GM19452 (cell line): ENCODE measurements around the gene PRKCA.

Experiments
- ATAC-seq: cut with Tn5 transposase; IDR thresholded peaks from one replicate; pipeline ENCODE4 v1.9.1; 2021; ENCODE audit not compliant: unreplicated experiment

The PRKCA gene

DNA sequence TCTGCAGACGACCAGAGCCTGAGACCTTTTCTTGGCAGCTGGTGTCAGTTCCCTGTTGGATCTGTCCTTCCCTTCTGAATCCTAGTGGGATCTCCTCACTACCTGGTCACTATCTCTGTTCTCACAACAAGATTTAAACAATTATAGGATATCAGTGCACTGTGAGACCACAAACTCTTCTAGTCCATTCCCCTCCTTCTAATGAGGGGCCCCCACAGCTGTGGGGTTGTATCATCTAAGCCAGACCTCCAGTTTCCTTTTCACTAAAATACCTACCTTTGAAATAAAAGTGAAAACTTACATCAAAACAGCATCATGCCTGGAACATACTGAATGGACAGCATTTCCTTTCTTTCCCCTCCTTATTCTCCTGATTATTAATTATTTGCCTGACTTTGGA is 233.2 kb downstream of the PRKCA start:
- ATAC-seq, result no peak

DNA sequence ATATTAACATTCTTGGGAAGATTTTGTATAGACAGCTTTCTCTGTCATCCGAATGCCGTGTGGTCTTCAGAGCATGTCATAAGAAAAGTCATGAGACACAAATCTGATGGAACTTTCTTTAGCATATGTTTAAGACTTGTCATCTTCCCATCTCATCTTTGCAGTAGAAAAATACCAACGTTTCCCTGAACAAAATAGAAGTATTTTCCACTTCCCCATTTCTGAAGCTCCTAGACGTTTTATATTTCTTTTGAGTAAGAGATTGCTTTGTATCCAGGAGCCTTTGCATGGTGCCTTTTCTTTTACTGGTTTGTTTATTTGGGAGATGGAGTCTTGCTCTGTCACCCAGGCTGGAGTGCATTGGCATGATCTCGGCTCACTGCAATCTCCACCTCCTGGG is 235.1 kb downstream of the PRKCA start:
- no peak for ATAC-seq

DNA sequence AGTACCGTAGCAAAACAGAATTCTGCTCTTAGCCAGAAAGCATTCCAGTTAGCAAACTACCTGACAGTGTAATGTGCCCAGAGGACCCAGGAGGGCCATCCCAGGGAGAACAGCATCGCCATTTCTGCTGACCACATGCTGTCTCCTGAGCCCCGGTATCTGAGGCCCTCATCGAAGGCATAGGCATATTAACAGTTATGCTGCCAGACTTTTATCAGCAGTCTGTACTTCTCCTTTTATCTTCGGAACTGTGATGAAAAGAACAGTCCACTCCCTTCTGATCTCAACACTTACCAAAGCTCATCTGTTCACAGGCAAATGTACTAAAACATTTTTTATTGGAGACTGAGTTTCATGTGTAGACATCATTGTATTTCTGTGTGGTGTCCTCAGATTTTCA is 236.4 kb downstream of the PRKCA start:
- no peak for ATAC-seq

DNA sequence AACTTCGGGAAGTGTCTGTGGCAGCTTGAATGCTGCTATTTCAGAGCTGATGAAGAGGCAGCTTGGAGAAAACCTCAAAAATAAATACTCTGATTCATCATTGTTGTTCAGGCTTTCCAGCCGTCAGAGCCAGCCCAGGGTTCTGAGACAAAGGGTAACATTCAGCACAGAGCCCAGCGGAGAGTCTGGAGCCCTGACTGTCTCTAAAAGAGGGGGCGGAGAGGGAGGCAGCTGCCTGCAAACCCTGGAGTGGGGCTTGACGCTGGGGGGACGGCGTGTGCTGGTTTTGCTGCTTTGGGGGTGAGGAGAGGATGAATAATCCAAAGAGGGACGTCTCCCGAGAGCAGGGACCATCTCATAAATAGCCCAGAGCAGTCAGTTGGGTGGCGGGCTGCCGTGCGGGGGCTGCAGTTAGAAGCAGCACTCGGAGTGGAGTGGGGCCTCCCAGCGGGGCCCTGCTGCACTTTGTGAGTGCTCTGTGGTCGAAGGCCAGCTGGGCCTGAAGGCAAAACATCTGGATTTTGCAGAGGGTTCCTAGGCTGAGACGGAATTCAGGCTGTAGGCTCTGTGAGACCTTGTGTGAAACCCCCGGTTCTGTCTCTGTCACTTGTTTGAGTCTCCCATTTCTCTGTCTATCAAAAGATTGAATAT is 237.8 kb downstream of the PRKCA start:
- ATAC-seq, result no peak

DNA sequence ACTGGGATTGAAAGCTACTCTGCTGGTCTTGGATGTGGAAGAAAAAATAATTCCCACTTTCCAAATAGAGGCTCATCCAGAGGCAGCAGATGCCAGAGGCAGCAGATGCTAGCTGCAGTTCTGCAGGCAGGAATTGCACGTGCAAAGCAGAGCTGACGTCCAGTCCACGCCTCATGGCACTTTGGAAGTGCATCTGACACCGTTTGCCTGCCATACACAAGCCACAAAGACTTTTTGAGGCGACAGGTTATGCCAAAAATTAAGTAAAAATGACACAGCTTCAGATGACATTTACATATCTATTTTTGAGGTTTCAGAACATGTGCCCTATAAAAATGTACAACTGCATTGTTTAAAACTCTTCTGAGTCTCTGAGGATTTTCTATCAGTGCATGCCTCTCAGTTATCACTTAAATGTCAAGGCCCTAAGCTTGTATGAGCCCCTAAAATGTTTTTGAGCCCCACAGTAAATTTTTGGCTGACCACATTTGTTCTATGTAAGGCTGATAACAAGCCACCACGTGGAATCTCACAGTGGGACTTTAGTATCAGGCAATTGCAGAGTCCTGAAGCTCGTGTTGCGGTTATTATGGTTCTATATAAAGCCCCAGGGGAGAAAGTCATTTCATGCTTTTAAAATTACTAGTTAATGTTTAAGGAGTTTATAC is 239.2 kb downstream of the PRKCA start:
- peak; percentile 81 for ATAC-seq

DNA sequence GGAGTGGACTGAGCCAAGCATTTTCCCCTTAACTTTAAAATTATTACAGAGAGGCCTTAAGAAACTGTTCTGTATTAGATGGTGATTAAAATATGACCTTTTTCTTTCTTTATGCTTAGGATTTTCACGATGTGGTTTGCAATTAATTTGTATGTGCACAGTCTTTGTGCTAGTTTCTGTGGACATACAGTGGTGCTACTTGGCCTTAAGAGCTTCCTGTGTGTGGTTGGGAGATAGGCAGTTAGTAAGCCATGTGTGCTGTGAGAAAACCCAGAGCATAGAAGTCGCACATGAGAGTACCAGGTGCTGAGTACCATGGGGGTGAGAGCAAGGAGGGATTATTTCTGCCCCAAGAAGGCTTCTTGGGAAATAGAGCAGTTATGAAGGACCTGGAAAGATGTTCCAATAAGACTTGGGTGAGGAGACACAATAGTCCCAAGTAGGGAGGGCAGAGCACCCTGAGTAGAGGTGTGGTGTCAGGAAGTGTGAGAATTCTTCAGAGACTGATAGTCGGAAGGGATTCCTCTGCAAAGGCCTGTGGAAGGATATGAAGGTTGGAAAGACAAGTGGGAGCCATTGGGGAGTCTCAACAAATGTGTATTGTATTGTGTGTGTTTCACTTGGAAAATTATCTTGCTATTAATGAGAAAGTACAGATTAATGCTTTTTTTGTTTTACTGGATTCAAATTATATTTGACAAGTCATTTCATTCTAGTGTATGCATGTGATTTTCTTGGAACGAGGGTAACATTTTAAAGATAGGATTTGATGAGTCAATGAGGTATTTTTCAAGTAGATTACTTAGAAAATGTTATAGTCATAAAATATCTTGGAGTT is 239.9 kb downstream of the PRKCA start:
- peak; percentile 96 for ATAC-seq

DNA sequence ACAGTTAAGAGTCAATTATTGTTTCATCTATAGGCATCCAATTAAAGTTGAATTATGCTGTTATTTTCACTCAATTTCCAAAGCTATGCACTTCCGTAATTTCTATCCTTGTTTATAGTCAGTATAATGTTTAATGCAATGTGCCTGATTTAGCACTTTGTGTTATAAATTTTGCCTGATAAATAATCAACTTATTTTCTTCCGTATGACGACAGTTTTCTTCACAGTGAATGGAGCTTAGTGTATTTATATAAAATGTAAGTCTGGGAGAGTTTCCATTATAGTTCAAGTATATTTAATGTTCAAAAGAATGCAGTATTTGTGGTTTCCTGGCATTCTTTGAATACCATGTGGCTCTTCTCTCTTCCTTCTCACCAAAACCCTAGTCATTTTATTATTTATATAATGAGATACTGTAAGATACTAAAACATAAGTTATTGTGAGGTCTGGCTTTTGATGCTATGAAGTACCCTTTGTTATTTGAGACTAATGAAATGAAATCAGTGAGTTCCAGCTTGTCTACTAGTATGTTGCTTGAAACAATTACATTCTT is 240.6 kb downstream of the PRKCA start:
- ATAC-seq, result no peak

DNA sequence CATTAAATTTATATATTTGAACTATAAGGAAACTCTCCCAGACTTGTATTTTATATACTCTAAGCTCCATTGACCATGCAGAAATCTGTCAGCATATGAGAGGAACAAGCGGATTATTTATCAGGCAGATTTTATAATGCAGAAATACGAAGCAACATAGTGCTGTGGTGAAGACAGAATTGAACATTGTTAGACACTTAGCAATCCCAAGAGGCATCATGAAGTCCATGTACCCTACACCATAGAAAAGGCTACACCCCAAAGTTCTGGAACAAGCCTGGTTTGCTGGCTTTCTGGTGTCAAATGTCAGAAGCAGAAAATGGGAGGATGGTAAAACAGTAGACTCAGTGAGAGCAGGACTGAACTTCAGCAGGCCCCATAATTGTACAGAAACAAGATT is 241.1 kb downstream of the PRKCA start:
- no peak for ATAC-seq

DNA sequence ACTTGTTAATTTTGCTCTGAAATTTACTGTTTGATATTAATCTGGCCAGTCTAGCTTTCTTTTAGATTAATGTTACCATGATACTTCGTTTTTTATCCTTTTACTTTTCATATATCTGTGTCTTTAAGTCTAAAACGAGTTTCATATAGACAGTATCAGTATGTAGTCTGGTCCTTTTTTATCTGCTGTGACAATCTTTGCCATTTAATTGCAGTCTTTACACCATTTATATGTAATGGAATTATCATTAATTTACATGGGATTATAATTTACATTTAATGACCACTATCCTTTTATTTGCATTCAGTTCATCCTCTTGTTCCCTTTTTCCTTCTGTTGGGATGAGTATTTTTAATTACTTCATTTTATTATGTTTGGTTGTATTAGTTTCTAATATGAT is 243.5 kb downstream of the PRKCA start:
- ATAC-seq, result no peak

DNA sequence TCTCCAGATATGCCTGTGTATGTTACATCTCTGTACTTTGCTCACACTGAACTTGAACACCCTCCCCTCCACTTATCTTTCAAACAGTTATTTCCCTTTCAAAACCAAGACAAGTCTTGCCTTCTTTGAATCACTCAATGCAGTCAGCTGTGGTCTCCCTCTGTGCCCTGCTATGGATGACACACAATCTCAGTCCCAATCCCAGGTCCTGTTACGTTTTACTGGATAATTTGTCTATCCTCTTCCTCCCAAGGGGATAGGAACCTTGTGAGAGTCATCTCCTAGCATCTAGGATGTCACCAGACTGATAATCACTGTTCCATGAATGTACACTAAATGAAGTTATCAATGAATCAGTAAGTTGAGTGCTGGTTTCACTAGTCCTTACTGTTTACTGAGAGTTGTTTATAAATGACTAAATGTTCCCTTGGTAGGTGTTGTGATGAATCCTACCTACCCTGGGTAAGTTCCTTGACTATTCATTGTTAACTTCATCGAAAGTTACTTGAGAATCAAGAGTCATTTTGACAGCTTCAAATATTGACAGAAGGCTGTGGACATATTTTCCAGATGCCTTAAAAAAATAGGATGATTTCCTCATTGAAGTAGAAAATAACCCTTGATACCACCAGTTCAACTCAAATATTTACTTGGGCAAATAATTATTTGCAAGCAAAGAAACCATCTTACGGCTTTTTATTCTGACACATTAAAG is 244.9 kb downstream of the PRKCA start:
- no peak for ATAC-seq

DNA sequence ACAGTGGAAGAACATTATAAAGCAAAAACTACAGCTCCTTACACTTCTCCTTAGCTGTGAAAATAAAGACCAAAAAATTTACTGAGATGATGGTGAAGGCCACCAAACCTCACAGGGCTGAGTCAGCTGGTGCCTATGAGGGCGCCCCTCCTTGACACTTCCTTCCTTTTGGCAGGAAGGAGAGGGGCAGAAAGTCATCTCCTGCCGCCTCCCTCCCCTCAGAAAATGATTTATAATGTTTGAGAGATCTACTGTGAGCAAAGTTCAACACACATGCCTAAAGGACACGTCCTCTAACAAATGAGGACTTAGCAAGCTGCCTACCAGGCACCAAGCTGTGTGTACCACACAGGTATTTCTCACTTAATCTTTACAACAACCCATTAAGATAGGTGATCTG is 245.7 kb downstream of the PRKCA start:
- no peak for ATAC-seq

DNA sequence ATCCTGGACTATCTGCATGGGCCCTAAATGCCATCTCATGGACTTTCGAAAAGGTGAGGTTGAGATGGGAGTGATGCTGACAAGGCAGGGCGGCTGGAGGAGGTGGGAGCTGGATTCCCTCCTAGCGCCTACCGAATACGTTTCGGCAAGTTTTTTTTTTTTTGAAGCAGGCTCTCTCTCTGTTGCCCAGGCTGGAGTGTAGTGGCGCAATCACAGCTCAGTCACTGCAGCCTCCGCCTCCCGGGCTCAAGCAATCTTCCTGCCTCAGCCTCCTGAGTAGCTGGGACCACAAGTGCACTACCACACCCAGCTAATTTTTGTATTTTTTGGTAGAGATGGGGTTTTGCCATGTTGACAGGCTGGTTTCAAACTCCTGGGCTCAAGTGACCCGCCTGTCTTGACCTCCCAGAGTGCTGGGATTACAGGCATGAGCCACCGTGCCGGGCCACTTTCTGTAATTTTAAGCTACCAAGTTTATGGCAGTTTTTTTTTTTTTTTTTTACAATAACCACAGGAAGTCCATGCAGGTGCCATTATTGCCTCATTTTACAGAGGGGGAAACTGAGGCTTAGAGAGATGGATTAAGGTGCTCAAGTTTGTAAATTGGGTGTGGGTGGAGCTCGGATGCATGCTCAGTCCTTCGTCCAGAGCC is 246.4 kb downstream of the PRKCA start:
- ATAC-seq, result no peak

DNA sequence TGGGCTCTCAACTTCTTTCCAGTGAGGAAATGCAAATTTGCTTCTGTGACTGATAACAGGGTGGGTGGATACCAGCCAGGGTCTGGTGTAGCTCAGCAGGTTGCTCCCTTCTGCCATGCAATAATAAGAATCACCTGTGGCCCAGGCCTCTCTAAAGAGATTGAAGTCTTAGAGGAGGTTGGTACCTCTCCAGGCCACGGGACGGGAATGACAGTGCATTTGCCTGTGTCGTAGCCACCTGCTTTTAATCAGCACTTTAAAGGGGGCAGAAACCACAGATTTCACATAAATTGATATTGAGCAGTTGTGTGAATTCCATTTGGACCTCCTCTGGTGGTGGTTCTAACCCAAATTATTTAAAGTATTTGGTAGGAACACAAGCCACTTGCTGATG is 246.9 kb downstream of the PRKCA start:
- ATAC-seq, result no peak

DNA sequence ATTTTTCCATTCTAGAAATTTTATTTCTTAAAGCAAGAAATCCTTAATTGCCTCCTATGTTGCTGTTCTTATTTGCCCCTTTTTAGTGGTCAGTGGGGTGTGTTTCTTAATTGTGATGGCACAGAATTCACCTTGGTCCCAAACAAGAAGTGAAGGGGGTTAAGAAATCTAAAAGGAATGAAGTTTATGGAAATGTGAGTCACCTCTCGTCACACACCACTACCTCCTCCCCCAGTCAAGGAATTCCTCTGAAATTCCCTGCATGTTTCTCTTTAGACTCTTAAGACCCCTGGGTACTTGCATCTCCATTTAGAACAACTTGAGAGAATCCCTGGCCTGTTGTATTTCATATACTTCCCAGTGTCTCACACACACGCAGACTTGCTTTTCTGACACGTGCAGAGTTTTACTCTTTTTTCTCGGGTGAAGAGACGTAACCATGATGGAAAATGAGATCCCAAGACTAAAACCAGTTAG is 247.4 kb downstream of the PRKCA start:
- no peak for ATAC-seq

DNA sequence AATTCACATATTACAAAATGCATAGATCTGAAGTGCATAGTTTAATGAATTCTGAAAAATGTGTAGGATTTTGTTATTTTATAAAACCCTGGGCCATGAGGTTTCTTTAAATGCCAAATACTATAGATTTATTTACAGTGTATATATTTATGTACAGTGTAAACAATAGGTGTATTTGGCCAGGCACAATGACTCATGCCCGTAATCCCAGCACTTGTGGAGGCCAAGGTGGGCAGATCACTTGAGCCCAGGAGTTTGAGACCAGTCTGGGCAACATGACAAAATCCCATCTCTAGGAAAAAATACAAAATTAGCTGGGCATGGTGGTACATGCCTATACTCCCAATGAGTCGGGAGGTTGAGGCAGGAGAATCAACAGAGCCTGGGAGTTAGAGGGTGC is 249.4 kb downstream of the PRKCA start:
- no peak for ATAC-seq

DNA sequence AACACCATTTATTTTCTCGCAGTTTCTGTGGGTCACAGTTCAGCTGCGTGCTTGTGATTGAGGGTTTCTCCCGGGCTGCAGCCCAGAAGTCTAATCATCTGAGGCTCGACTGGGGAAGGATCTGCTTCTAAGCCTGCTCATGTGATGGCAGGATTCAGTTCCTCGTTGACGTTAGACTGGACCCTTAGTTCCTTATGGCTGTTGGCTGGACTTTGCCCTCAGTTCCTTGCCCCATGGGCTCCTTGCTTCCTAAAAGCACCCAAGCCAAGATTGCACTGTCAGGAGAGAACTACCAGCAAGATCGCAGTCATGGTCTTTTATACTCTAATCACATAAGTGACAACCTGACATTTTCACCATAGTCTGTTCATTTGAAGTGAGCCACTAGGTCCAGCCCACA is 250.0 kb downstream of the PRKCA start:
- ATAC-seq, result no peak

DNA sequence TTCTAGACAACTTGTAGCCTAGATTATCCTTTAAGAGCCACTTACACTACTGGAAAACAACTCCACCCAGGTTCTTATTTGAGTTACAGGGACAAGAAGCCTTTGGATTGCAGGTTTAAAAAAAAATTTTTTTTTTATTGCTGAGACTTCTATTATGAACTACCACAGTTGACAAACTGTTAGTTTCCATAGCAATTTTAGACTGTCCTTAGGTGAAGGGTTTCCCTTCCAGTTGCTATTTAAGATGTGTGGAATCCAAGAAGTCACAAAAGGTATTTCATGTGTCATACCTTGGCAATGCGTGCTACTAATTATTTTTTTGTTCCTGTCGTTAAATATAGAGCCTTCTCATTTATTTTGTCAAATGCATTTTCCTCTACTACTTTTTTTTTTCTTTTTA is 253.2 kb downstream of the PRKCA start:
- ATAC-seq, result no peak

DNA sequence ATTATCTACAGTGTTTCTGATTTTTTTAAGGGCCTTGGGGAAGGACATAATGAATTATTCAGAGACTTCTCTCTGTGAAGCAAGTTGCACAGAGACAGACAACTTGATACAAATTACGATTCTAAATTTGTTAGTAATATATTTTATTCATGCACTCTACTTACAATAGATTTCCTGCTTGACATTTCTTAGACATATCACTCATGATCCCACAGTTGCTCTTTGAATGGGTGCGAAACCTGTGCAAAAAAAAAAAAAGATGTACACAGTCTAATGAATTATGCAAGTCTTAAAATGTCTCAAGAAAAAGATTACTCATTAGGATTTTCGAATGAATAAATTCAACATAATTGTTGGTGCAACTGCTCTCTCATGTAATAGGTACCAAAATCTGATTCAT is 254.8 kb downstream of the PRKCA start:
- ATAC-seq, result no peak

DNA sequence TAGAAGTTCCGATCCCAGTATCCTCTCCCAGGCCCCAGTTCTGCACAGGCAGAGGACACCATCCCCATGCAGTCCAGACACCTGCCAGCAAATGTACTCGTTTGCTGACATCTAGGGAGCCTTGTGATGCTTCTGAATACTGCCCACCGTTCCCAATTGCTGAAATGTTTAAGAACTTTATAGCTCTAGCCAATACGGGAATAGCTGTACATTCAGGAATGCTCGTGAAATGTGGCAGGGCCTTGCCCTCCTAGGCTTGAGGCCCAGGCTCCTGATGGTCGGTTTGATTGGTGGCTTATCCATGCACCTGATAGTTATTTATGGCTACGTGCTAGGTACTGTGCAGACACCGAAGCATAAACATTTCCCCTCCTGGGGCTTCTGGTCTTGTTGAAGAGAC is 255.5 kb downstream of the PRKCA start:
- ATAC-seq, result no peak

DNA sequence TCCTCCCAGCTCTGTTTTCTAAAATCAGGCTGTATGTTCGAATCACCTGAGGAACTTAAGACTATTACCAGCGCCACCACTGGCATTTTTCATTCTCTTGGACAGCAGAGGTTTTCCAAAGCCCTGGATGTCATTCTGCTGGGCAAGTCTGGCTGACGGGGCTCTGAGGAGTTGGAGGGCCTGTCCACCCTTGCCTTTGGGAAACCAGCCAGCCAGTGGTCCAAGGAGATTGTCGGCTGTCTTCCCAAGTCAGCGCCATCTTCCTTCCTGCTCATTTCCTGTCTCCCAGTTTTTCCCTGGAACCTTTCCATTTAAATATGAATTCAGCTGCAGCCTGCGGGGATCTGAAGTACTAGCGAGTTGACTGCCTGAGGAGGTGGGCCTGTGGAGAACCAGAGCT is 258.3 kb downstream of the PRKCA start:
- ATAC-seq, result no peak

DNA sequence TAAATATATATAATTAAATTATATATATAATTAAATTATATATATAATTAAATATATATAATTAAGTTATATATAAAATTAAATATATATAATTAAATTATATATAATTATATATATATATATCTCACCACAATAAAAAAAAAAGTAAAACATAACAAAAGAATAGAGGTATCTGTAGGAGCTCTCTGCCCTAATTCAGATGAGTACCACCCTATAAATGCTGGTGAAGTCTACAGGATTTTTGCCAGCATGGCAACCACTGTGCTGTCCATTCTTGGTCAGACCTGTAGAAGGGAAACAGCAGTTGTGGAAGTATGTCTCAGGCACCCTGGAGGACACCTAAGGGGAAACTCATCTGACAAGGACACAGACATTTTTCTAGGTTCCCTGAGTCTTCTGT is 259.7 kb downstream of the PRKCA start:
- ATAC-seq, result no peak
